ENCODE measurements around the gene RASGRF1.

- TF ChIP-seq ARNTL (CRISPR knock-in tag; IDR thresholded peaks at IDR 0.05; ENCODE audit: borderline replicate concordance, low read depth) (no peak), ZFP30 (CRISPR knock-in tag; IDR thresholded peaks at IDR 0.05) (no peak), GLIS3 (CRISPR knock-in tag; IDR thresholded peaks at IDR 0.05) (no peak), TOX (CRISPR knock-in tag; IDR thresholded peaks at IDR 0.05; ENCODE audit: borderline replicate concordance) (no peak), ESRRG (CRISPR knock-in tag; IDR thresholded peaks at IDR 0.05) (no peak), PATZ1 (CRISPR knock-in tag; IDR thresholded peaks at IDR 0.05; ENCODE audit: borderline replicate concordance) (no peak), ZFP3 (CRISPR knock-in tag; IDR thresholded peaks at IDR 0.05) (no peak), TCF4 (CRISPR knock-in tag; IDR thresholded peaks at IDR 0.05; ENCODE audit: borderline replicate concordance) (no peak), TSHZ2 (CRISPR knock-in tag; IDR thresholded peaks at IDR 0.05) (no peak), CREB5 (CRISPR knock-in tag; IDR thresholded peaks at IDR 0.05; ENCODE audit: low read depth) (no peak), RARB (CRISPR knock-in tag; IDR thresholded peaks at IDR 0.05) (no peak), BACH2 (CRISPR knock-in tag; IDR thresholded peaks at IDR 0.05; ENCODE audit: borderline replicate concordance) (no peak), SNAI2 (CRISPR knock-in tag; IDR thresholded peaks at IDR 0.05) (no peak), ZNF70 (CRISPR knock-in tag; IDR thresholded peaks at IDR 0.05) (no peak)
These were observed 146.4 kb downstream of the RASGRF1 start for GRCh38 chr15:78944202-78944625.

Data from SK-N-SH treated with all-trans-retinoic acid at 6 μM for 48 hours (cell line).